NB4 (cell line): ENCODE measurements around the gene KLRC3.
"Not testable (repeated sequence)": the region's sequence is repeated elsewhere in the genome, so short reads cannot be mapped to it uniquely, and the experiment has no call there.

Source experiments
- DNase-seq: peaks from one replicate; pipeline ENCODE4 v3.0.0; 2010; ENCODE audit warnings: low read depth
- H3K4me3 ChIP-seq: one replicate; pipeline ENCODE4 v1.5.1; 2011; ENCODE audit warnings: mild to moderate bottlenecking, low read depth, low read length, moderate library complexity
- CTCF ChIP-seq: IDR thresholded peaks from one replicate; pipeline ENCODE4 v1.5.1; 2012; ENCODE audit warnings: low read depth, low read length
- MAX ChIP-seq: IDR thresholded peaks from 2 replicates; pipeline ENCODE4 v1.6.1; 2011; ENCODE audit warnings: low read depth, low read length
- MYC ChIP-seq: IDR thresholded peaks from 2 replicates; pipeline ENCODE4 v1.6.1; 2011; ENCODE audit warnings: low read depth, low read length
- POLR2A ChIP-seq: IDR thresholded peaks from 2 replicates; pipeline ENCODE4 v1.6.1; 2011; ENCODE audit warnings: mild to moderate bottlenecking; ENCODE audit not compliant: insufficient read length; ENCODE audit errors: extremely low read depth

Gene KLRC3

GRCh38 chr12:10374624-10375018 lies 45.8 kb downstream of the KLRC3 start:
- TF ChIP-seq CTCF (no peak), POLR2A (no peak), MYC (no peak), MAX (no peak)
- no peak for DNase-seq
- no peak overlapping the region for H3K4me3 ChIP-seq

GRCh38 chr12:10372559-10372958 lies 47.8 kb downstream of the KLRC3 start:
- DNase-seq: peak; percentile 74

GRCh38 chr12:10371893-10372535 lies 48.4 kb downstream of the KLRC3 start:
- DNase-seq, H3K4me3 ChIP-seq: not testable (repeated sequence)

More at GRCh38 chr12:10372559-10372958, 47.8 kb downstream of the KLRC3 start:
- no peak overlapping the region for H3K4me3 ChIP-seq
- TF ChIP-seq CTCF (no peak), MAX (peak; percentile 48; the same call in 1 of the 2 replicates), MYC (peak; percentile 17; the same call in 1 of the 2 replicates), POLR2A (no peak)

- TF ChIP-seq POLR2A (no peak), MAX (no peak), MYC (no peak), CTCF (no peak)
- DNase-seq: no peak
- no peak overlapping the region for H3K4me3 ChIP-seq
Observed at GRCh38 chr12:10369557-10370415, 50.6 kb downstream of the KLRC3 start.

GRCh38 chr12:10368206-10369171 lies 51.9 kb downstream of the KLRC3 start:
- DNase-seq: peak; percentile 17
- H3K4me3 ChIP-seq: no peak overlapping the region
- TF ChIP-seq CTCF (no peak), MYC (no peak), POLR2A (no peak), MAX (no peak)

GRCh38 chr12:10367714-10368113 lies 52.7 kb downstream of the KLRC3 start:
- DNase-seq, H3K4me3 ChIP-seq: not testable (repeated sequence)
